HepG2 (cell line): ENCODE measurements around the gene KCNQ5. TPM values are rescaled to one million over a fixed set of nuclear protein-coding genes. Genes with fewer than 3 reads are reported as not detected.

ENCODE experiments used
- ATAC-seq: fragments of 200-7000 bp; cut with Tn5 transposase; 3 replicates; pipeline ENCODE4 v1.9.1; 2020; ENCODE audit warnings: mild to moderate bottlenecking, moderate library complexity
- BruUV-seq: library from RNA; stranded (reverse); fragments of 400-500 nt; replicated peaks from 2 replicates; lab custom pipeline; 2021; lab: Mats Ljungman, UMichigan
- CTCF ChIA-PET: fragments of 300-600 bp; formaldehyde crosslinking; extraction: SDS; loops from one replicate; lab custom pipeline; 2021; ENCODE audit warnings: low total read pairs, inconsistent platforms, low intra/inter-chr PET ratio; lab: Yijun Ruan, JAX
- POLR2A ChIA-PET: fragments of 350-600 bp; sonication (Branson Sonifier 250); formaldehyde crosslinking; loops from one replicate; lab custom pipeline; 2020; ENCODE audit warnings: antibody characterized with exemption, inconsistent platforms; lab: Yijun Ruan, JAX
- DNase-seq: peaks from one replicate; pipeline ENCODE4 v3.0.0-alpha.2; 2015; ENCODE audit warnings: low spot score
- FAIRE-seq: peaks from 3 replicates; lab custom pipeline; 2011; peaks lifted over from hg19 to GRCh38; lab: Jason Lieb, UNC
- H2AFZ ChIP-seq: one replicate; pipeline ENCODE4 v1.6.1; 2011; ENCODE audit warnings: low read length, inconsistent platforms
- H3K27ac ChIP-seq: fragments of 300-600 bp; 3 replicates; pipeline ENCODE4 v1.8.0; 2011; ENCODE audit warnings: mixed run types, mild to moderate bottlenecking, mixed read lengths, low read length, inconsistent platforms; ENCODE audit not compliant: insufficient read depth; ENCODE audit errors: extremely low read length
- H3K27me3 ChIP-seq, 2 experiments: fragments of 200-600 bp in 1 of 2; 2 replicates in 1 of 2; 3 replicates in 1 of 2; pipeline versions ENCODE4 v1.6.0 to v1.8.0; 2011; ENCODE audit warnings: low read length in 2 of 2, mild to moderate bottlenecking in 2 of 2, moderate library complexity in 2 of 2, inconsistent platforms in 1 of 2; ENCODE audit not compliant: insufficient read depth in 2 of 2, control insufficient read depth in 1 of 2
- H3K36me3 ChIP-seq, 2 experiments: fragments of 200-600 bp in 1 of 2; replicated peaks in 1 of 2; 2 replicates in 1 of 2; 3 replicates in 1 of 2; pipeline versions ENCODE4 v1.5.1 to v1.8.0; 2011; ENCODE audit warnings: low read length in 2 of 2, inconsistent platforms in 1 of 2; ENCODE audit not compliant: insufficient read depth in 2 of 2, control insufficient read depth in 1 of 2
- H3K4me1 ChIP-seq: 2 replicates; pipeline ENCODE4 v1.5.1; 2012; ENCODE audit warnings: low read length, inconsistent platforms; ENCODE audit not compliant: insufficient read depth
- H3K4me2 ChIP-seq: 2 replicates; pipeline ENCODE4 v1.6.0; 2011; ENCODE audit warnings: low read depth, low read length, inconsistent platforms
- H3K4me3 ChIP-seq, 3 experiments: fragments of 200-600 bp in 1 of 3; sonication (generic), shearing (Covaris generic) in 1 of 3; replicated peaks in 1 of 3; 2 replicates each; pipeline ENCODE4 v1.5.1; 2011 to 2016; ENCODE audit warnings: low read length in 3 of 3, inconsistent platforms in 2 of 3, low read depth in 2 of 3, mild to moderate bottlenecking in 2 of 3, control low read depth in 1 of 3, mixed read lengths in 1 of 3; ENCODE audit not compliant: insufficient read depth in 1 of 3
- H3K79me2 ChIP-seq: one replicate; pipeline ENCODE4 v1.6.1; 2011; ENCODE audit warnings: low read length, inconsistent platforms; ENCODE audit not compliant: insufficient read depth
- H3K9ac ChIP-seq: 2 replicates; pipeline ENCODE4 v1.6.0; 2011; ENCODE audit warnings: mild to moderate bottlenecking, low read depth, low read length, inconsistent platforms; ENCODE audit not compliant: insufficient read depth
- H3K9me3 ChIP-seq: 2 replicates; pipeline ENCODE4 v1.5.1; 2012; ENCODE audit warnings: mild to moderate bottlenecking, low read length
- H4K20me1 ChIP-seq: 2 replicates; pipeline ENCODE4 v1.6.0; 2011; ENCODE audit warnings: inconsistent platforms, mild to moderate bottlenecking, low read length, moderate library complexity; ENCODE audit not compliant: insufficient read depth
- ATF4 ChIP-seq, 2 experiments: fragments of 450-650 bp in 1 of 2; sonication (generic) in 1 of 2; formaldehyde crosslinking; IDR thresholded peaks; 2 replicates each; pipeline versions ENCODE4 v1.5.0 to v1.8.0; 2020 to 2022; ENCODE audit warnings: mild to moderate bottlenecking in 1 of 2, missing genetic modification reagents in 1 of 2
- RFXANK ChIP-seq: IDR thresholded peaks from 2 replicates; pipeline ENCODE4 v1.6.1; 2016
- ZFAT ChIP-seq: sonication (generic); formaldehyde crosslinking; conservative IDR thresholded peaks from 2 replicates; pipeline ENCODE4 v1.8.1; 2023; ENCODE audit warnings: missing genetic modification reagents, inconsistent platforms
- ZFX ChIP-seq: sonication (generic); formaldehyde crosslinking; IDR thresholded peaks from 2 replicates; pipeline ENCODE4 v1.4.0; 2020; ENCODE audit warnings: mild to moderate bottlenecking, low read depth, missing genetic modification reagents, moderate library complexity
- WGBS: methylation state at CpG from one replicate; pipeline ENCODE4 v1.1.6; 2017; ENCODE audit warnings: low lambda C conversion rate; 5-methylcytosine and 5-hydroxymethylcytosine counted together
- in situ Hi-C: cut with HindIII; loops from 2 replicates; pipeline ENCODE4 v1.10.0; 2017; ENCODE audit warnings: low pct_unique_long_range_greater_than_20kb; ENCODE audit not compliant: extremely low pct_ligation_motif_present
- intact Hi-C: fragments of 100-400 bp; cut with micrococcal nuclease; formaldehyde crosslinking; loops from one replicate; pipeline ENCODE4 v1.10.0; 2022; ENCODE audit not compliant: unreplicated experiment
- polyA plus RNA-seq, 8 experiments: library from polyadenylated mRNA; depleted of rRNA in 3 of 8; stranded (reverse) in 7 of 8; unstranded in 1 of 8; fragments of >200 nt; fragmentation: Illumina TruSeq in 4 of 8; extraction: Trizol in 4 of 8; gene quantifications; 2 replicates each; pipeline versions ENCODE4 v1.2.1 to v1.2.3, GENCODE V29; 2011 to 2016; ENCODE audit warnings: low read depth in 4 of 8, missing spikeins in 1 of 8, mixed read lengths in 1 of 8; ENCODE audit not compliant: insufficient read depth in 1 of 8
- total RNA-seq, 5 experiments: library from RNA; depleted of rRNA; stranded (reverse); fragments of >200 nt; fragmentation: Illumina TruSeq; extraction: Trizol; gene quantifications; 2 replicates each; pipeline ENCODE4 v1.2.3, GENCODE V29; 2016; ENCODE audit warnings: low read depth in 1 of 5
- TF ChIP-seq, protein P1 (sequence below): sonication (generic); formaldehyde crosslinking; IDR thresholded peaks from 2 replicates; pipeline ENCODE4; 2020; ENCODE audit warnings: missing genetic modification reagents, mild to moderate bottlenecking, borderline replicate concordance

The KCNQ5 gene
- total and polyA plus RNA-seq, 2 of the 13 experiments (the other 11 are each of a cell fraction or from before 2014, with no cell fraction given): 0.04 TPM; not detected in 1

GRCh38 chr6:73054958-73055357 lies 433.1 kb downstream of the KCNQ5 start (continued):
- TF ChIP-seq ZFX (CRISPR knock-in tag) (no peak), ZFAT (CRISPR knock-in tag) (no peak)

DNA sequence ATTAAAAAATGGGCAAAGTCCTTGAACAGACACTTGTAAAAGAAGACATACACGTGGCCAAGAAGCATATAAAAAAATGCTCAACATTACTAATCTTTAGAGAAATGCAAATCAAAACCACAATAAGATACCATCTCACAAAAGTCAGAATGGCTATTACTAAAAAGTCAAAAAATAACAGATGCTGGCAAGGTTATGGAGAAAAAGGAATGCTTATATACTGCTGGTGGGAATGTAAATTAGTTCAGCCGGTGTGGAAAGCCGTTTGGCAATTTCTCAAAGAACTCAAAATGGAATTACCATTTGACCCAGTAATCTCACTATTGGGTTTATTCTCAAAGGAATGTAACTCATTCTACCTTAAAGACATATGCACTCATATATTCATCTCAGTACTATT lies 436.9 kb downstream of the KCNQ5 start:
- no peaks in the 10 kb centered on the region for H3K27me3 ChIP-seq
- POLR2A ChIA-PET: no interaction called here
- CTCF ChIA-PET: no interaction called here
- no peak overlapping the region for H2AFZ ChIP-seq
- BruUV-seq: no TSS peak
- TF ChIP-seq ATF4 (CRISPR knock-in tag; IDR thresholded peaks at IDR 0.05) (no peak), RFXANK (CRISPR knock-in tag) (no peak)
- TF ChIP-seq, protein P1, sequence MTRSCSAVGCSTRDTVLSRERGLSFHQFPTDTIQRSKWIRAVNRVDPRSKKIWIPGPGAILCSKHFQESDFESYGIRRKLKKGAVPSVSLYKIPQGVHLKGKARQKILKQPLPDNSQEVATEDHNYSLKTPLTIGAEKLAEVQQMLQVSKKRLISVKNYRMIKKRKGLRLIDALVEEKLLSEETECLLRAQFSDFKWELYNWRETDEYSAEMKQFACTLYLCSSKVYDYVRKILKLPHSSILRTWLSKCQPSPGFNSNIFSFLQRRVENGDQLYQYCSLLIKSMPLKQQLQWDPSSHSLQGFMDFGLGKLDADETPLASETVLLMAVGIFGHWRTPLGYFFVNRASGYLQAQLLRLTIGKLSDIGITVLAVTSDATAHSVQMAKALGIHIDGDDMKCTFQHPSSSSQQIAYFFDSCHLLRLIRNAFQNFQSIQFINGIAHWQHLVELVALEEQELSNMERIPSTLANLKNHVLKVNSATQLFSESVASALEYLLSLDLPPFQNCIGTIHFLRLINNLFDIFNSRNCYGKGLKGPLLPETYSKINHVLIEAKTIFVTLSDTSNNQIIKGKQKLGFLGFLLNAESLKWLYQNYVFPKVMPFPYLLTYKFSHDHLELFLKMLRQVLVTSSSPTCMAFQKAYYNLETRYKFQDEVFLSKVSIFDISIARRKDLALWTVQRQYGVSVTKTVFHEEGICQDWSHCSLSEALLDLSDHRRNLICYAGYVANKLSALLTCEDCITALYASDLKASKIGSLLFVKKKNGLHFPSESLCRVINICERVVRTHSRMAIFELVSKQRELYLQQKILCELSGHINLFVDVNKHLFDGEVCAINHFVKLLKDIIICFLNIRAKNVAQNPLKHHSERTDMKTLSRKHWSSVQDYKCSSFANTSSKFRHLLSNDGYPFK (CRISPR knock-in tag): no peak
- WGBS: 5% methylated on average over 3 of the region's 3 CpGs
- H3K9me3 ChIP-seq: no peaks in the 10 kb centered on the region
- intact Hi-C loops: no loop called here
- DNase-seq (no peak), ATAC-seq (no peak), FAIRE-seq (no peak)
- no peaks in the 10 kb centered on the region for H3K79me2 ChIP-seq
- H3K27ac ChIP-seq: no peak overlapping the region
- no peak overlapping the region for H3K9ac ChIP-seq
- H4K20me1 ChIP-seq: no peaks in the 10 kb centered on the region
- no peaks in the 10 kb centered on the region for H3K36me3 ChIP-seq
- no peaks in the 10 kb centered on the region for H3K4me1 ChIP-seq
- H3K4me3 ChIP-seq: no peak overlapping the region
- no peak overlapping the region for H3K4me2 ChIP-seq
- in situ Hi-C loops: no loop called here
